HG02759 (cell line): ENCODE data around the gene TTLL9.

ENCODE experiments used
- ATAC-seq: cut with Tn5 transposase; IDR thresholded peaks from one replicate; pipeline ENCODE4 v1.9.1; 2021; ENCODE audit warnings: mild to moderate bottlenecking, moderate library complexity; ENCODE audit not compliant: unreplicated experiment

Gene TTLL9

GRCh38 chr20:31939661-31940060 lies 69.2 kb downstream of the TTLL9 start:
- ATAC-seq = no peak

GRCh38 chr20:31943052-31943471 lies 72.6 kb downstream of the TTLL9 start:
- no peak for ATAC-seq

GRCh38 chr20:31945319-31945718 lies 74.9 kb downstream of the TTLL9 start:
- ATAC-seq = no peak

- no peak for ATAC-seq
These were observed 75.4 kb downstream of the TTLL9 start for GRCh38 chr20:31945785-31946184.

GRCh38 chr20:31948008-31948407 lies 77.6 kb downstream of the TTLL9 start:
- ATAC-seq = no peak

- no peak for ATAC-seq
These were observed 79.6 kb downstream of the TTLL9 start for GRCh38 chr20:31949877-31950646.

- ATAC-seq = no peak
These were observed 80.7 kb downstream of the TTLL9 start for GRCh38 chr20:31951203-31951529.

GRCh38 chr20:31951530-31952453 lies 81.4 kb downstream of the TTLL9 start, which contains the start of gene PDRG1:
TSS of gene PDRG1 (minus strand) at chr20:31952046. CDS start at chr20:31951961, 85 bp downstream.
- ATAC-seq = peak; percentile 90

GRCh38 chr20:31953556-31954148 lies 83.2 kb downstream of the TTLL9 start:
- no peak for ATAC-seq

GRCh38 chr20:31954500-31954899 lies 84.1 kb downstream of the TTLL9 start:
- no peak for ATAC-seq

- no peak for ATAC-seq
These were observed 86.4 kb downstream of the TTLL9 start for GRCh38 chr20:31956556-31957526.

- no peak for ATAC-seq
These were observed 92.3 kb downstream of the TTLL9 start for GRCh38 chr20:31962761-31963160.

- ATAC-seq = no peak
These were observed 93.5 kb downstream of the TTLL9 start for GRCh38 chr20:31963889-31964288.

- ATAC-seq = no peak
These were observed 96.7 kb downstream of the TTLL9 start for GRCh38 chr20:31966991-31967655.

- no peak for ATAC-seq
These were observed 97.4 kb downstream of the TTLL9 start, which contains the start of gene XKR7 for GRCh38 chr20:31967830-31968249. TSS of gene XKR7 (plus strand) at chr20:31968151. CDS start at chr20:31968176, 25 bp downstream.

- ATAC-seq = peak; percentile 63
These were observed 98.1 kb downstream of the TTLL9 start for GRCh38 chr20:31968291-31969126.

- no peak for ATAC-seq
These were observed 99.6 kb downstream of the TTLL9 start for GRCh38 chr20:31969991-31970390.

- no peak for ATAC-seq
These were observed 102.1 kb downstream of the TTLL9 start for GRCh38 chr20:31972471-31973021.
